HCT116 (cell line): ENCODE data around the gene CABYR. TPM values are rescaled to one million over a fixed set of nuclear protein-coding genes. Genes with fewer than 3 reads are reported as not detected.

ENCODE experiments used
- ATAC-seq: fragments of 200-7000 bp; cut with Tn5 transposase; 2 replicates; pipeline ENCODE4 v1.9.1; 2020; ENCODE audit warnings: mild to moderate bottlenecking, moderate library complexity
- BruUV-seq: library from RNA; stranded (reverse); fragments of 400-500 nt; replicated peaks from 2 replicates; lab custom pipeline; 2021; lab: Mats Ljungman, UMichigan
- CTCF ChIA-PET: fragments of 300-600 bp; sonication (Branson Sonifier 250); formaldehyde crosslinking; loops from one replicate; lab custom pipeline; 2021; ENCODE audit warnings: antibody characterized with exemption; lab: Charles Lee
- POLR2A ChIA-PET: fragments of 300-600, 350-600 bp; sonication (Branson Sonifier 250); formaldehyde crosslinking; loops from one replicate; lab custom pipeline; 2021; ENCODE audit warnings: antibody characterized with exemption; lab: Charles Lee
- RAD21 ChIA-PET, 2 experiments: fragments of 300-600 bp; sonication (Branson Sonifier 250); formaldehyde crosslinking; loops; one replicate each; lab custom pipeline; 2023; ENCODE audit warnings: low total read pairs in 2 of 2; ENCODE audit not compliant: uncharacterized antibody in 2 of 2, unreplicated experiment in 2 of 2, low non-redundant PET in 1 of 2; lab: Charles Lee
- DNase-seq: peaks from one replicate; pipeline ENCODE4 v3.0.0-alpha.2; 2010; ENCODE audit warnings: low read depth, low spot score
- H2AFZ ChIP-seq: fragments of 200-600 bp; shearing (Covaris generic), sonication (generic); 2 replicates; pipeline ENCODE4 v1.6.1; 2017; ENCODE audit warnings: low read depth, mixed run types, mixed read lengths, antibody characterized with exemption, low read length; ENCODE audit not compliant: poor library complexity, severe bottlenecking
- H3K27ac ChIP-seq: 2 replicates; pipeline ENCODE4 v1.5.1; 2012; ENCODE audit warnings: low read depth, low read length
- H3K27me3 ChIP-seq: fragments of 200-600 bp; sonication (generic); 2 replicates; pipeline ENCODE4 v1.6.1; 2016; ENCODE audit warnings: mixed run types, low read length, mixed read lengths; ENCODE audit not compliant: insufficient read depth
- H3K36me3 ChIP-seq, 2 experiments: fragments of 200-500 bp in 1 of 2; fragments of 200-600 bp in 1 of 2; sonication (Bioruptor generic) in 1 of 2; sonication (generic) in 1 of 2; 2 replicates each; pipeline versions ENCODE4 v1.5.1 to v1.6.1; 2014 to 2016; ENCODE audit warnings: low read length in 2 of 2, inconsistent platforms in 1 of 2, mixed read lengths in 1 of 2, mixed run types in 1 of 2; ENCODE audit not compliant: insufficient read depth in 2 of 2, control insufficient read depth in 1 of 2
- H3K4me1 ChIP-seq, 2 experiments: fragments of 200-600 bp in 1 of 2; sonication (generic) in 1 of 2; 2 replicates each; pipeline versions ENCODE4 v1.5.1 to v1.6.1; 2012 to 2017; ENCODE audit warnings: low read length in 2 of 2, inconsistent platforms in 1 of 2, mild to moderate bottlenecking in 1 of 2, mixed read lengths in 1 of 2, mixed run types in 1 of 2, moderate library complexity in 1 of 2; ENCODE audit not compliant: insufficient read depth in 2 of 2, control insufficient read depth in 1 of 2
- H3K4me2 ChIP-seq: fragments of 200-600 bp; sonication (generic); 2 replicates; pipeline ENCODE4 v1.6.1; 2017; ENCODE audit warnings: mixed run types, low read length, mixed read lengths
- H3K4me3 ChIP-seq, 2 experiments: fragments of 200-600 bp in 1 of 2; sonication (generic) in 1 of 2; replicated peaks in 1 of 2; 2 replicates each; pipeline ENCODE4 v1.5.1; 2011 to 2016; ENCODE audit warnings: low read length in 2 of 2, control low read depth in 1 of 2, low read depth in 1 of 2, mild to moderate bottlenecking in 1 of 2, mixed read lengths in 1 of 2, mixed run types in 1 of 2
- H3K79me2 ChIP-seq: fragments of 200-600 bp; sonication (generic); 2 replicates; pipeline ENCODE4 v1.6.1; 2017; ENCODE audit warnings: mild to moderate bottlenecking, mixed run types, low read length, moderate library complexity, mixed read lengths; ENCODE audit not compliant: insufficient read depth
- H3K9ac ChIP-seq: fragments of 200-600 bp; sonication (generic); 2 replicates; pipeline ENCODE4 v1.6.1; 2016; ENCODE audit warnings: low read length, mixed read lengths
- H3K9me2 ChIP-seq: fragments of 200-600 bp; sonication (generic), shearing (Covaris generic); 2 replicates; pipeline ENCODE4 v1.6.1; 2017; ENCODE audit warnings: mixed run types, mild to moderate bottlenecking, moderate library complexity; ENCODE audit not compliant: insufficient read depth
- H3K9me3 ChIP-seq, 2 experiments: fragments of 200-500 bp in 1 of 2; fragments of 200-600 bp in 1 of 2; sonication (Bioruptor generic) in 1 of 2; sonication (generic) in 1 of 2; 2 replicates each; pipeline ENCODE4 v1.6.1; 2014 to 2017; ENCODE audit warnings: low read length in 2 of 2, mixed read lengths in 2 of 2, inconsistent platforms in 1 of 2, low read depth in 1 of 2, mild to moderate bottlenecking in 1 of 2, mixed run types in 1 of 2, moderate library complexity in 1 of 2; ENCODE audit not compliant: control insufficient read depth in 1 of 2, insufficient read depth in 1 of 2
- H4K20me1 ChIP-seq: fragments of 200-600 bp; sonication (generic), shearing (Covaris generic); 2 replicates; pipeline ENCODE4 v1.6.1; 2017; ENCODE audit warnings: mixed run types, mild to moderate bottlenecking, moderate library complexity; ENCODE audit not compliant: insufficient read depth
- ELF1 ChIP-seq: IDR thresholded peaks from 2 replicates; pipeline ENCODE4 v1.6.1; 2012; ENCODE audit warnings: low read depth, borderline replicate concordance
- EZH2 ChIP-seq: fragments of 200-600 bp; sonication (generic); IDR thresholded peaks from 2 replicates; pipeline ENCODE4 v1.6.1; 2017; ENCODE audit warnings: antibody characterized with exemption, mixed run types
- EZH2phosphoT487 ChIP-seq: fragments of 200-600 bp; IDR thresholded peaks from 2 replicates; pipeline ENCODE4 v1.6.1; 2018; ENCODE audit warnings: antibody characterized with exemption, borderline replicate concordance
- JUND ChIP-seq: IDR thresholded peaks from 2 replicates; pipeline ENCODE4 v1.6.1; 2012
- RAD21 ChIP-seq: IDR thresholded peaks from 2 replicates; pipeline ENCODE4 v1.6.1; 2012; ENCODE audit warnings: low read depth, mild to moderate bottlenecking
- REST ChIP-seq: IDR thresholded peaks from 2 replicates; pipeline ENCODE4 v1.6.1; 2012; ENCODE audit warnings: low read depth
- SIN3A ChIP-seq: IDR thresholded peaks from 2 replicates; pipeline ENCODE4 v1.6.1; 2012; ENCODE audit warnings: low read depth
- SP1 ChIP-seq: IDR thresholded peaks from 2 replicates; pipeline ENCODE4 v1.6.1; 2012; ENCODE audit warnings: low read depth
- YY1 ChIP-seq: IDR thresholded peaks from 2 replicates; pipeline ENCODE4 v1.6.1; 2011; ENCODE audit warnings: low read length, low read depth, moderate library complexity, mild to moderate bottlenecking; ENCODE audit not compliant: insufficient replicate concordance; ENCODE audit errors: extremely low read depth
- intact Hi-C: fragments of 100-400 bp; cut with micrococcal nuclease; formaldehyde crosslinking; loops from 2 replicates; pipeline ENCODE4 v1.10.0; 2022
- total RNA-seq: library from RNA; stranded (reverse); gene quantifications from one replicate; pipeline ENCODE4 v1.2.1, GENCODE V29; 2021; ENCODE audit not compliant: unreplicated experiment
- TF ChIP-seq, protein P1 (sequence below): IDR thresholded peaks from 2 replicates; pipeline ENCODE4 v1.6.1; 2012

The CABYR gene
- total RNA-seq, 1 experiment from 2014 or later, result not detected

DNA sequence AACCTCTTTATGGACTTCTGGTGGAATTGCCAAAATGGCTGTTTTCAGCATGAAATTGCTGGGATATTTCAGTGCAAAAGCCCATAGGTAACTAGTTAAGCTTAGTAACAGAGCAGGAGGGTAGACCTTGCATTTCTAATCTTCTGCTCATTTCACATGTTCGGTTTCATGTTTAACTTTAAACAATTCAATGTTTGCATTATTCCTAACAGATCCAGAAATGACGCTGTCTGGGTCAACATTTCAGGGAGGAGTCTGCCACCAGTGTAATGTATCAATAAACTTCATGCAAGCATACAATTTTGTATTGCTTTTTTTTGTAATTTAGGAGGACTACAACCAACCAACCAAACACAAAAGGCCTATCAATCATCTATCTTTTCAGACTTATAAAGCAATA, 22.4 kb downstream of the CABYR start:
- H3K4me1 ChIP-seq, result peaks cover 7% of the 10 kb centered on the region in 2 experiments; a peak in 3 of 4 replicates
- no peak for ATAC-seq
- DNase-seq, result no peak
- peaks cover 0 to 2% of the 10 kb centered on the region in 2 experiments; a peak in 2 of 4 replicates for H3K36me3 ChIP-seq
- H2AFZ ChIP-seq, result no peak overlapping the region
- intact Hi-C loops, result no loop called here
- H3K9me2 ChIP-seq, result no peaks in the 10 kb centered on the region
- ChIA-PET CTCF (no interaction called here), POLR2A (no interaction called here)
- H3K4me2 ChIP-seq, result no peak overlapping the region
- no peak overlapping the region for H3K9ac ChIP-seq
- BruUV-seq, result no TSS peak
- TF ChIP-seq, protein P1, sequence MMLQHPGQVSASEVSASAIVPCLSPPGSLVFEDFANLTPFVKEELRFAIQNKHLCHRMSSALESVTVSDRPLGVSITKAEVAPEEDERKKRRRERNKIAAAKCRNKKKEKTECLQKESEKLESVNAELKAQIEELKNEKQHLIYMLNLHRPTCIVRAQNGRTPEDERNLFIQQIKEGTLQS, result no peak
- no peak for TF ChIP-seq SIN3A
- TF ChIP-seq JUND, result no peak
- TF ChIP-seq EZH2, result no peak
- TF ChIP-seq EZH2phosphoT487, result no peak
- TF ChIP-seq ELF1, result no peak
- TF ChIP-seq SP1, result no peak
- no peak for TF ChIP-seq REST
- no peak for TF ChIP-seq RAD21
- no peak for TF ChIP-seq YY1
- TF ChIP-seq, all 23 proteins: peak for 0
- Histone ChIP-seq H4K20me1 (no peaks in the 10 kb centered on the region), H3K27me3 (no peaks in the 10 kb centered on the region), H3K9me3 (no peaks in the 10 kb centered on the region), H3K4me3 (no peak overlapping the region), H3K79me2 (no peaks in the 10 kb centered on the region), H3K27ac (no peak overlapping the region)
- RAD21 ChIA-PET, result no interaction called here
